ENCODE results near the gene HAVCR2. TPM values are rescaled to one million over a fixed set of nuclear protein-coding genes. Genes with fewer than 3 reads are reported as not detected.
"Not testable (repeated sequence)": the region's sequence is repeated elsewhere in the genome, so short reads cannot be mapped to it uniquely, and the experiment has no call there.

HAVCR2 gene
- total RNA-seq, 3 donors from 2014 or later = 2.1 to 5.1 (median 5.1) TPM

DNA sequence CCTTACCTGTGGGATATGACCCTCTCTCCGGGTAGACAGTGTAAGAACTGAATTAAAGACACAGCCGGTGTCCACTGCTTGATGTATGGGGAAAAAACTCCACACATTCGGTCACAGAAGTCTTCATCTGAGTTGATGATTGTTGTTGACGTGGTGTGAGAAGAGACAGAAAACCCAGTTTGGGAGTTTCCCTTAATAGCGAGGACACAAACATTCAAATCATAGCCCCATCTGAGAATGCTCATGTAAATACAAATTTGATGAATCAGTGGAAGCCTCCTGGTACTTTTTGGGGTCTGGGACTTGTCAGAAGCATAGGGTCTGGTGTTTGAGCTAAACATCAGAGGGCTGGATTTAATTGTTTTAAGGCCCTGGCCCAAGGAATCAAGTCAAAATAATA, 60.9 kb downstream of the HAVCR2 start:
- ATAC-seq (no peak), DNase-seq (no peak)
- TF ChIP-seq, protein P1, sequence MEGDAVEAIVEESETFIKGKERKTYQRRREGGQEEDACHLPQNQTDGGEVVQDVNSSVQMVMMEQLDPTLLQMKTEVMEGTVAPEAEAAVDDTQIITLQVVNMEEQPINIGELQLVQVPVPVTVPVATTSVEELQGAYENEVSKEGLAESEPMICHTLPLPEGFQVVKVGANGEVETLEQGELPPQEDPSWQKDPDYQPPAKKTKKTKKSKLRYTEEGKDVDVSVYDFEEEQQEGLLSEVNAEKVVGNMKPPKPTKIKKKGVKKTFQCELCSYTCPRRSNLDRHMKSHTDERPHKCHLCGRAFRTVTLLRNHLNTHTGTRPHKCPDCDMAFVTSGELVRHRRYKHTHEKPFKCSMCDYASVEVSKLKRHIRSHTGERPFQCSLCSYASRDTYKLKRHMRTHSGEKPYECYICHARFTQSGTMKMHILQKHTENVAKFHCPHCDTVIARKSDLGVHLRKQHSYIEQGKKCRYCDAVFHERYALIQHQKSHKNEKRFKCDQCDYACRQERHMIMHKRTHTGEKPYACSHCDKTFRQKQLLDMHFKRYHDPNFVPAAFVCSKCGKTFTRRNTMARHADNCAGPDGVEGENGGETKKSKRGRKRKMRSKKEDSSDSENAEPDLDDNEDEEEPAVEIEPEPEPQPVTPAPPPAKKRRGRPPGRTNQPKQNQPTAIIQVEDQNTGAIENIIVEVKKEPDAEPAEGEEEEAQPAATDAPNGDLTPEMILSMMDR (IDR thresholded peaks at IDR 0.05) = no peak
- Histone ChIP-seq H3K9me3 (no peaks in the 10 kb centered on the region), H3K4me3 (no peak overlapping the region), H3K36me3 (ENCODE audit: low read depth) (no peaks in the 10 kb centered on the region), H3K4me1 (ENCODE audit: low read depth) (peaks cover 6% of the 10 kb centered on the region)
- intact Hi-C loops (cut with DNase I, micrococcal nuclease) = no loop called here

DNA sequence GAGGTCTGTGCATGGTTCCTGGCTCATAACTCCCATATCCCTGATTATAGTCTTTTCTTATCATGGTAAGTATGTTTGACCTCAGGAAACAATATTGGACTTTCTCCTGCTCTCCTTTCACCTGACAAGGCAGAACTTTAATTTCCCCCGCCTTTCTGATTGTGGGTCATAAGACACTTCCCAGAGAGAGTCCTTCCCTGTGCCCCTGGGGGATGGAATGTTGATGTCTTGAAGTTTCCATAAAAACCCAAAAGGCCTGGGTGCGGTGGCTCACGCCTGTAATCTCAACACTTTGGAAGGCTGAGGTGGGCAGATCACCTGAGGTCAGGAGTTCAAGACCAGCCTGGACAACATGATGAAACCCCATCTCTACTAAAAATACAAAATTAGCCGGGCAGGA, 61.8 kb downstream of the HAVCR2 start:
- H3K9me3 ChIP-seq; intact Hi-C loops (cut with DNase I, micrococcal nuclease); H3K36me3 ChIP-seq (ENCODE audit: low read depth); H3K4me3 ChIP-seq; H3K4me1 ChIP-seq (ENCODE audit: low read depth): not testable (repeated sequence)
- ATAC-seq (peak; percentile 7), DNase-seq (peak in 1 of 3 donors; percentile 35)

DNA sequence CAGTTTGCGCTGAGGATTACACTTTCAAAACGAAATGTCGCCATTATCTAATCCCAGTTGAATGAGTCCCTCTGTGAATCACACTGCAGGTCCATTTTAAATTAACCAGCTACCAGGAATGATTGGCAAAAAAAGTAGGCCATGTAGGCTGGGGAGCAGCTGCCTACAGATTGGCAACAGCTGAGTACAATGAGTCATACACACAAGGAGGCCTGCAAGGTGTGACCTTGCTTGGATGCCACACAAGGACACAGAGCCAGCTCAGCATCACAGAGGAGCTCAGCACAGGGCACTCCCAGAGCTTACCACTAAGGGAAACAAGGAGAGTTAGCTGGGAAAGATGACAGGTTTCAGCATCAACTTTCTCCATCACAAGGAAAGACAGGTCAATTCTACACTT, 62.8 kb downstream of the HAVCR2 start:
- Histone ChIP-seq H3K4me1 (ENCODE audit: low read depth) (peaks cover under 1% of the 10 kb centered on the region), H3K4me3 (no peak overlapping the region), H3K36me3 (ENCODE audit: low read depth) (no peaks in the 10 kb centered on the region), H3K9me3 (no peaks in the 10 kb centered on the region)
- intact Hi-C loops (cut with DNase I, micrococcal nuclease) = no loop called here
- DNase-seq (peak in 1 of 3 donors; percentile 38), ATAC-seq (peak; percentile 91)
- TF ChIP-seq, protein P1 (IDR thresholded peaks at IDR 0.05) = no peak

DNA sequence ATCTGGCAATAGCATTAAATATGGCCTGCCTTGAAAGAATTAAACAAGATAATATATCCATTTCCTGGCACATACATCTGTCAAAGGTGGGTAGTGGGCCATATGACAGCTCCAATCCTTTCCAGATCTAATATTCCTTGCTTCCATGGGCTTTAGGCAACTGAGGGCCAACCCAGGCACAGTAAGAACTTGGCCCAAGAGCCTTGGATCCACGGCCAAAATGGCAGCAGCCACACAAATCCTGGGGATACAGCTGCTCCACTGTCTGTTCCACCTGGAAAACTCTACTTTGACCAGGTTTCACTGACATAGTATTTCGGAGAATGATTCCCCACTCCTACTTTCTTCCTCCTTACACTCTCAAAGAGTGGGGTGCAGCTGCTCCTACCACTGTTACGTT, 63.2 kb downstream of the HAVCR2 start:
- H3K4me3 ChIP-seq = no peak overlapping the region
- no peaks in the 10 kb centered on the region for H3K9me3 ChIP-seq
- no peak for DNase-seq
- TF ChIP-seq, protein P1 (IDR thresholded peaks at IDR 0.05) = no peak
- H3K4me1 ChIP-seq (ENCODE audit: low read depth) = no peaks in the 10 kb centered on the region
- no peaks in the 10 kb centered on the region for H3K36me3 ChIP-seq (ENCODE audit: low read depth)
- no peak for ATAC-seq
- intact Hi-C loops (cut with DNase I, micrococcal nuclease) = no loop called here

DNA sequence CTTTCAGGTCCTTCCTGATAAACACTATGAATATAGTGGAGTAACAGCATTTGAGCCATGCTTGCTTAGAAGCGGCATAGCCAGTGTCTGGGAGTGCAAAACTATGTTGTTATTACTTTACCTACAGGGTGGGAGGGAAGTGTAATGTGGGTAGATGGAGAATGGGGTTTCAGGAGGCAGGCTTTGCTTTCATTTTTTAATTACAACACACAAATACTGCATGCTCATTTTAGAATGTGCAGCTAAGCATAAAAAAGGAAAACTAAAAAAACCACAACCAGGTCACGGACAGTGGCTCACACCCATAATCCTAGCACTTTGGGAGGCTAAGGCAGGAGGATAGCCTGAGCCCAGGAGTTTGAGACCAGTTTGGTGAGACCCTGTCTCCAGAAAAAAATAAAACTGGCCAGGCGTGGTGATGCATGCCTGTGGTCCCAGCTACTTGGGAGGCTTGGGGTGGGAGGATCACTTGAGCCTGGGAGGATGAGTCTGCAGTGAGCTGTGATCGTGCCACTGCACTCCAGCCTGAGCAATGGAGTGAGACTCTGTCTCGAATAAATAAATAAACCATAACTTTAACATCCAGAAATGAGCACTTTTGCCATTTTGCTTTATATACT, 70.2 kb downstream of the HAVCR2 start:
- TF ChIP-seq, protein P1 (IDR thresholded peaks at IDR 0.05) = no peak
- Histone ChIP-seq H3K9me3 (no peaks in the 10 kb centered on the region), H3K36me3 (ENCODE audit: low read depth) (no peaks in the 10 kb centered on the region), H3K4me1 (ENCODE audit: low read depth) (peaks cover 8% of the 10 kb centered on the region), H3K4me3 (no peak overlapping the region)
- ATAC-seq = no peak
- intact Hi-C loops (cut with DNase I, micrococcal nuclease) = no loop called here
- DNase-seq = no peak

Other genes starting within 250 kb of the HAVCR2 start
- gene TIMD4, start 145.8 kb downstream of the HAVCR2 start, total RNA-seq = 1 to 10 TPM in 1 of 3 donors, under 1 TPM in 2; 0.72 to 4.1 (median 0.73) TPM
- gene HAVCR1, start 49.9 kb downstream of the HAVCR2 start, total RNA-seq = 10 to 100 TPM in 1 of 3 donors, 1 to 10 TPM in 2; 2.6 to 24.1 (median 3.9) TPM
- gene MED7, start 33.8 kb upstream of the HAVCR2 start, total RNA-seq = 10 to 100 TPM; 11.8 to 14.4 (median 12.0) TPM
- not detected for gene GARIN3, start 57.2 kb upstream of the HAVCR2 start, total RNA-seq
- 1 to 10 TPM; 2.6 to 5.7 (median 2.7) TPM for gene ITK, start 71.8 kb upstream of the HAVCR2 start, total RNA-seq
- 10 to 100 TPM; 24.8 to 28.6 (median 25.8) TPM for gene CYFIP2, start 157.1 kb upstream of the HAVCR2 start, total RNA-seq